ENCODE results near the gene DDX25. TPM values are rescaled to one million over a fixed set of nuclear protein-coding genes. Genes with fewer than 3 reads are reported as not detected.
A peak's percentile ranks its signal among the peaks of the same experiment; 100 is the strongest.

DDX25 gene
- total and polyA plus RNA-seq, 2 of the 13 experiments (the other 11 are each of a cell fraction or from before 2014, with no cell fraction given): 0.17 to 0.29 TPM

- no peak for TF ChIP-seq ZXDC (CRISPR knock-in tag; IDR thresholded peaks at IDR 0.05)
- no peak for TF ChIP-seq ZFP36 (IDR thresholded peaks at IDR 0.05; ENCODE audit: borderline replicate concordance, low read depth, low read length, partially characterized antibody)
- TF ChIP-seq PRPF4 (IDR thresholded peaks at IDR 0.05; ENCODE audit: low read depth, low read length, poor library complexity, severe bottlenecking): no peak
These were observed 40.2 kb downstream of the DDX25 start (continued) for GRCh38 chr11:125944350-125945010.

GRCh38 chr11:125945011-125945796 is 40.9 kb downstream of the DDX25 start:
- Histone ChIP-seq H3K36me3 (replicated peaks in 1 of 2; ENCODE audit: control insufficient read depth in 1 of 2, insufficient read depth in 2 of 2, low read length in 2 of 2) (no peaks in the 10 kb centered on the region), H3K27me3 (ENCODE audit: control insufficient read depth in 1 of 2, insufficient read depth in 2 of 2, low read length in 2 of 2) (peaks cover 0 to 3% of the 10 kb centered on the region in 2 experiments; a peak in 1 of 5 replicates), H3K79me2 (ENCODE audit: insufficient read depth, low read length) (no peaks in the 10 kb centered on the region), H3K4me2 (ENCODE audit: low read depth, low read length) (peak overlapping the region; percentile 56), H3K27ac (ENCODE audit: extremely low read length, insufficient read depth, low read length) (no peak overlapping the region), H4K20me1 (ENCODE audit: insufficient read depth, low read length) (no peaks in the 10 kb centered on the region), H3K4me1 (ENCODE audit: insufficient read depth, low read length) (peaks cover 68% of the 10 kb centered on the region), H3K4me3 (replicated peaks in 1 of 3; ENCODE audit: insufficient read depth in 1 of 3, low read depth in 2 of 3, low read length in 3 of 3) (peak overlapping the region in 1 of 3 experiments; percentile 41; a peak in 1 of 6 replicates), H2AFZ (ENCODE audit: low read length) (no peak overlapping the region), H3K9ac (ENCODE audit: insufficient read depth, low read depth, low read length) (no peak overlapping the region), H3K9me3 (ENCODE audit: low read length) (no peaks in the 10 kb centered on the region)
- DNase-seq (ENCODE audit: low spot score) (no peak), ATAC-seq (no peak), FAIRE-seq (no peak)
- POLR2A ChIA-PET: interaction anchor here (1.4 kb wide), 1 partner anchor 242 kb away, joined by 4 read pairs; no protein-coding TSS in a partner anchor
- WGBS (ENCODE audit: low lambda C conversion rate): 28% methylated on average over 14 of the region's 15 CpGs
- in situ Hi-C loops (cut with HindIII; ENCODE audit: extremely low pct_ligation_motif_present, low pct_unique_long_range_greater_than_20kb): no loop called here
- BruUV-seq (replicated peaks): no TSS peak
- intact Hi-C loops (cut with micrococcal nuclease; ENCODE audit: unreplicated experiment): no loop called here
- no peak for TF ChIP-seq TOPORS (CRISPR knock-in tag; IDR thresholded peaks at IDR 0.05)
- no peak for TF ChIP-seq TRIM22 (IDR thresholded peaks at IDR 0.05)
- TF ChIP-seq HMGXB3 (CRISPR knock-in tag; IDR thresholded peaks at IDR 0.05; ENCODE audit: borderline replicate concordance): no peak
- no peak for TF ChIP-seq ZNF512 (CRISPR knock-in tag; IDR thresholded peaks at IDR 0.05)
- TF ChIP-seq SNAI1 (CRISPR knock-in tag; IDR thresholded peaks at IDR 0.05; ENCODE audit: borderline replicate concordance): no peak
- CTCF ChIA-PET (ENCODE audit: low intra/inter-chr PET ratio, low total read pairs): no interaction called here
